RPMI7951 (cell line): ENCODE measurements around the gene MTRR. TPM values are rescaled to one million over a fixed set of nuclear protein-coding genes. Genes with fewer than 3 reads are reported as not detected.

Experiments
- DNase-seq: peaks from one replicate; pipeline ENCODE4 v3.0.0-alpha.2; 2012; ENCODE audit warnings: low read depth
- total RNA-seq: library from RNA; depleted of rRNA; stranded (reverse); fragments of >200 nt; shearing (Covaris generic); gene quantifications from 2 replicates; pipeline ENCODE4 v1.2.3, GENCODE V29; 2014; rRNA removed

MTRR gene
- total RNA-seq, result 20.4 and 22.3 TPM in 2 replicates

GRCh38 chr5:7868773-7869473, at the start of gene MTRR, which contains the start of gene FASTKD3:
MTRR (plus strand) TSS chr5:7869148; CDS start chr5:7870795, 1,647 bp downstream.
FASTKD3 (minus strand) TSS chr5:7869031; CDS start chr5:7868083, 948 bp downstream.
- peak; percentile 89 for DNase-seq

DNA sequence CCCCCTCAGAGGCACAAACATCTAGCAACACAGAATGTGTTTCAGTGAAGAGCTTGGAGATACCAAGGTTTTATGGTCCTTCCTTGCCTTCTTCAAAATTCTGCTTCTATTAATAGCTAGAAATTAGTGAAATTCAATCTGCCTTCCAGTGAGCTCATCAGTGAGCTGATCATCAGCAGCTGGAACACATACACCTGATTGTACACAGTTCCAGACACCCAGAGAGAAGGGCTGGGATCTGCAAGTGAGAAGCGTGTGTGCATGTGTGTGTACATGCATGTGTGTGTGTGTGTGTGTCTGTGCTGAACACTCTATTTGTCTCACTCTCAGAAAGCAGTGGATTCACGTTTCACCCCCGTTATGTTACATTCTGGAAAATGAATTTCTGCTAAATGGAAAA, 46.5 kb upstream of the MTRR start:
- no peak for DNase-seq

GRCh38 chr5:7823594-7823993, 45.4 kb upstream of the MTRR start:
- no peak for DNase-seq

DNA sequence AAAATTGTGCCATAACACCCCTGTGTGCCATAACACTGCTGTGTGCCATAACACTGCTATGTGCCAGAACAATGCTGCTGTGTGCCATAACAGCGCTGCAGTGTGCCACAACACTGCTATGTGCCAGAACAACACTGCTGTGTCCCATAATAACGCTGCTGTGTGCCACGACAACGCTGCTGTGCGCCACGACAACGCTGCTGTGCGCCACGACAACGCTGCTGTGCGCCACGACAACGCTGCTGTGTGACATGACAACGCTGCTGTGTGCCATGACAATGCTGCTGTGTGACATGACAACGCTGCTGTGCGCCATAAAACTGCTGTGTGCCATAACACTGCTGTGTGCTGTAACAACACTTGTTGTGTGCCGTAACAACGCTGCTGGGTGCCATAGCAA, 44.0 kb upstream of the MTRR start:
- no peak for DNase-seq

DNA sequence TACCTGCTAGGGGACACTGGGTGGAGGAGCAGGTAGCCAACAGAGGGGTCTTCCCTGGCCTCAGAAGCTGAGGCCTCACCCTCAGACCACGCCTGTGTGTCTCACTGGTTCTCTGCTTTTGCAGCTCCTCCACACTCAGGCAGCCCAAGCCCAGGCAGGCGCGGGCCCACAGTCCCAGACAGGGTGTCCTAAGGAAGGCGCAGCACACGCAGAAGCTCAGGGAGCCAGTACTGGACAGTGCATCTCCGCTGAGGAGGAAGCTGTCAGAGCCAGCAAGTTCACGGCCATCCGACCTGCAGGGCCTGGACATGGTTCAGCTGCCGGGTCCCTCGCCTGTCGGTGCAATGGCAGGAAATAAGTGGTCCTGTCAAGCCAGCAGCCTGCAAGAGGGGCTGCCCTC, 43.3 kb upstream of the MTRR start:
- no peak for DNase-seq

DNA sequence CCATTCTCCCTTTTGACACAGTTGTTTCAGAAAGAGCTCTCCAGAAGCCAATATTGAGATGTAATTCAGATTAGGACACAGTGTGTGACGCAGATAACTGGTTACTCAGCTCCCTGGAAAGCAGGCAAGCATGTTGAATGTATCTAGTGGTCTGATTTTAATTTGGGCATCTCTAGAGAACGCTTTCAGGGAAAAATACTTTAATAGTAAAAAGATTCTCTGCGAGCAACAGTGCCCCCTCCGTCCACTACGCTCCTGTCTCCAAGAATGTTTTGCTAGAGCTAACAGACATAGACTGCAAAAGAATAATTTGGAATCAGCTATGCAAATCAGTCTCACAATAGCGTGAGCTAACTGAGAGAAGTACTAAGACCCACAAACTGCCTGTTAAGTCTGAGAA, 41.3 kb upstream of the MTRR start:
- DNase-seq, result no peak

DNA sequence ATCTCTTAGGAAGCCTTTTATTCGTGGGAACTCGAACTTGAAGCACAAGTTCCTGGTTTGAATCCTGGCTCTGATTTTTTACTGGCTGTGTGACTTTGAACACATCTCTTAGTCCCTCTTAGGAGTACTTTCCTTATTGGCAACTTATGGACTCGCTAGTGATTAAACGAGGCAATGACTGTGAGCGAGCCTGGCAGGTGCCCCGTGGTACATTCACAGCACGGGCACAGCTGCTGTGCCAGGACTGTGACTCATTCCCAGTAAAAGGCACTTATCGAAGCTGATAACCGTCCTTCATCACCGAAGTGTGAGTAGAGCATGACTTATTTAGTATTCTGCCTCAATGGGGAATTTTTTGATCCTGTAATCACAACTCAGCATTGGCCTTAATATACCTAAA, 40.7 kb upstream of the MTRR start:
- no peak for DNase-seq

DNA sequence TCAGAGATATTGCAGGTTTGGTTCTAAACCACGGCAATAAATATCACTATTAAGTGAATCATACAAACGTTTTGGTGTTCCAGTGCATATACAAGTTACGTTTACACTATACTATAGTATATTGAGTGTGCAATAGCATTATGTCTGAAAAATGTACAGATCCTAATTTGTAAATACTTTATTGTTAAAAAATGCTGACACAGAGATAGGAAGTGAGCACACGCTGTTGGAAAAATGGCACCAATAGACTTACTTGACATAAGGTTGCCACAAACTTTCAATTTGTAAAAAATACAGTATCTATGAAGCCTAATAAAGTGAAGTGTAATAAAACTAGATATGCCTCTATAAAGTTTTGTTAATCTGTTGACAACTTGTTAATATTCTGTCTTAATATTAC, 34.0 kb upstream of the MTRR start:
- DNase-seq, result no peak

- no peak for DNase-seq
These were observed 31.5 kb upstream of the MTRR start for GRCh38 chr5:7837403-7837802.

GRCh38 chr5:7842531-7842930, 26.4 kb upstream of the MTRR start:
- DNase-seq, result no peak

DNA sequence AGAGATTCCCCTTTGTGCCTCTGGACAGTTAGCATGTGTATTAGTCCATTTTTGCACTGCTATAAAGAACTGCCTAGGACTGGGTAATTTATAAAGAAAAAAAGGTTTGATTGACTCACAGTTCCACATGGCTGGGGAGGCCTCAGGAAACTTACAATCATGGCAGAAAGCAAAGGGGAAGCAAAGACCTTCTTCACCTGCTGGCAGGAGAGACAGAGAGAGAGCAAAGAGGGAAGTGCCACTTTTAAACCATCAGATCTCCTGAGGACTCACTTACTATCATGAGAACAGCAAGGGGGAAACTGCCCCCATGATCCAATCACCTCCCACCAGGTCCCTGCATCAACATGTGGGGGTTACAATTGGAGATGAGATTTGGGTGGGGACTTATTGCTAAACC, 24.0 kb upstream of the MTRR start:
- no peak for DNase-seq

DNA sequence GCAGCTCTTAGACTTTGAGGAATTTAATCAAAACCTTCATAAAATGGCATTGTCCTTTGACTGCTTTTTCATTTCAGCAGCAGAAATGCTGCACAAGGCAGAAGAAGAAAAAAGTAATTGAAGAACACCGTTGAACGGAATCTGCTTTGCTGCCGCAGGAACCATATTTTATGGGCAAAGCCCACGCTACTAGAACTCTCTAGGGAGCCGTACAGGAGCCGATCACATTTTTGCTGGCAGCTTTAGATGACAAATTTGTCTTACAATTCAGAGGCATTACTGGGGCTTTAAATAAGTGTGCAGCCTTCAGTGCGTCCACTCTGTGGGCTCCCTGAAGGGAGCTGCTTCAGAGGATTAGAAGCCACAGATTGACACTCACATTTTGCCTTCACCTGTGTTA, 23.4 kb upstream of the MTRR start:
- no peak for DNase-seq

DNA sequence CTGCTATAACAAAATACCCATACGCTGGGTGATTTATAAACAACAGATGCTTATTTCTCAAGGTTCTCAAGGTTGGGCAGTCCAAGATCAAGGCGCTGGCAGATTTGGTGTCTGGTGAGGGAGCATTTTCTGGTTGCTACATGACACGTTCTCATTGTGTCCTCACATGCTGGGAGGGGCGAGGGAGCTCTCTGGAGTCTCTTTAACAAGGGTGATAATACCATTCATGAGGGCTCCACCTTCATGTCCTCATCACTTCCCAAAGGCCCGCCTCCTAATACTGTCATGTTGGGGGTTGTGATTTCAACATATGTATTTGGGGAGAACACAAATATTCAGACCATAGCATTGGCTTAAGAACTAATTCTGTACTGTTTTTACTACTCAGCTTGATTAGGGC, 22.6 kb upstream of the MTRR start:
- DNase-seq, result no peak

DNA sequence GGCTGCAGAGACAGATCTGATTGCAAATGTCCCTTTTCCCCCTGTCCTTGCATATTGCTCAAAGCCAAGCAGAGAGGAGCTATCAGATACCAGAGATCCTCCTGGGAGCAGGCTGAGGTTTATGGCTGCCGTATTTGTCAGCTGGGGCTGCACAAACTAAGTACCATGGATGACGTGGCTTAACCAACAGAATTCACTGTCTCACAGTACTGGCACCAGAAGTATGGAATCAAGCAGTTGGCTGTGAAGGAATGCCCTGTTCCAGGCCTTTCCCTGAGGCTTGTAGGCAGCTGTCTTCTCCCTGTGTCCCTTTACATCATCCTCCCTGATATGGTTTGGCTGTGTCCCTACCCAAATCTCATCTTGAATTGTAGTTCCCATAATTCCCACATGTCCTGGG, 20.7 kb upstream of the MTRR start:
- DNase-seq, result no peak

GRCh38 chr5:7849681-7850394, 19.1 kb upstream of the MTRR start:
- DNase-seq, result peak; percentile 6

GRCh38 chr5:7850395-7851239, 18.3 kb upstream of the MTRR start, which contains the start of gene CFAP90:
CFAP90 (minus strand) TSS chr5:7851133; CDS start chr5:7851021, 112 bp downstream.
- no peak for DNase-seq

DNA sequence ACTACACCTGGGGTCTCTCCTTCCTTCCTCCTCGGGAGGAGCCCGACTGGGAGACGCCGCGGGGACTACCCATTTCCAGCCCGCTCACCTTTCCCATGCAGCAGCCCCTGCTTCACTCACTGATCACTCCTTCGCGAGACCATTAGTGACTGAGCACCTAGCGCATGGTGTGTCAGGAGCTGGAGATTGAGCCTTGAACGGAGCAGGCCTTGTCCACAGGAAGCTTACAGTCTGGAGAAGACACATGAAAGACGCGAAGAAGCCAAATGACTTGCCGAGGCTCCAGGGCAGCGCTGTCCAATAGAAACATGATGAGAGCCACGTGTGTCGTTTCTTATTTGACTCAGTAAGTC, 17.7 kb upstream of the MTRR start:
- DNase-seq, result no peak

- DNase-seq, result no peak
These were observed 17.2 kb upstream of the MTRR start for GRCh38 chr5:7851617-7852289.

GRCh38 chr5:7852542-7852941, 16.4 kb upstream of the MTRR start:
- DNase-seq, result no peak

GRCh38 chr5:7852988-7853387, 16.0 kb upstream of the MTRR start:
- no peak for DNase-seq

DNA sequence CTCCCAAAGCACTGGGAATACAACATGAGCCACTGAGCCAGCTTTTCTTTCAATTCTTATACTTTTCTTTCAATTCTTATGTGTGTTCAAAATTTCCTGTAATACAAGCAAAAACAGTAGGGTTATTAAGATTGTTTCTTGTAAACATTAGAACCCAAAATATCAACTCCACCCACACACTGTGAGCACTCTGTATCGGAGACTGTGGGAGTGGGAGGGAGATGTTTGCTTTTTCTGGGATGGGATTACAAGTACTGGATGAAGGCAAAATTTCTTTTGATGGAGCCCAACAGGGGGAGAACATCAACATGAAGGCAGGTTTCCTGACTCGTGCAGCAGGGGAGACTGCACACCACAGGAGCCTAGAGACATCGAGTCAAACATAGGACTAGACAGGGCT, 13.3 kb upstream of the MTRR start:
- no peak for DNase-seq

- no peak for DNase-seq
These were observed 12.1 kb upstream of the MTRR start for GRCh38 chr5:7856855-7857254.
